GM12878 (cell line): Measurements from ENCODE around the gene KLRF2. TPM values are rescaled to one million over a fixed set of nuclear protein-coding genes. Genes with fewer than 3 reads are reported as not detected.

Source experiments
- ATAC-seq: fragments of 200-7000 bp; cut with Tn5 transposase; 3 replicates; pipeline ENCODE4 v1.9.1; 2020; ENCODE audit warnings: mild to moderate bottlenecking, moderate library complexity
- BruUV-seq: library from RNA; stranded (reverse); fragments of 400-500 nt; replicated peaks from 2 replicates; lab custom pipeline; 2021; lab: Mats Ljungman, UMichigan
- CTCF ChIA-PET: fragments of 300-600 bp; sonication (Branson Sonifier 250); formaldehyde crosslinking; extraction: SDS; loops from one replicate; lab custom pipeline; 2021; ENCODE audit warnings: inconsistent platforms; lab: Yijun Ruan, JAX
- POLR2A ChIA-PET: fragments of 350-600 bp; formaldehyde crosslinking; extraction: SDS; loops from one replicate; lab custom pipeline; 2021; ENCODE audit warnings: inconsistent platforms; lab: Charles Lee
- RAD21 ChIA-PET: fragments of 300-600 bp; sonication (Branson Sonifier 250); formaldehyde crosslinking; loops from one replicate; lab custom pipeline; 2023; ENCODE audit warnings: antibody characterized with exemption; ENCODE audit not compliant: unreplicated experiment; lab: Charles Lee
- SMC1A ChIA-PET: fragments of 300-600 bp; sonication (Branson Sonifier 250); formaldehyde crosslinking; loops from one replicate; lab custom pipeline; 2023; ENCODE audit not compliant: unreplicated experiment, uncharacterized antibody; lab: Charles Lee
- DNase-seq: peaks from one replicate; pipeline ENCODE4 v3.0.0-alpha.2; 2011; ENCODE audit warnings: low read depth, low spot score
- FAIRE-seq: peaks from 3 replicates; lab custom pipeline; 2011; peaks lifted over from hg19 to GRCh38; lab: Jason Lieb, UNC
- H2AFZ ChIP-seq: 2 replicates; pipeline ENCODE4 v1.6.0; 2011; ENCODE audit warnings: low read depth, low read length, control low read depth; ENCODE audit not compliant: control insufficient read depth
- H3K27ac ChIP-seq: 2 replicates; pipeline ENCODE4 v1.5.1; 2011; ENCODE audit warnings: control low read depth; ENCODE audit not compliant: control insufficient read depth, insufficient read depth
- H3K27me3 ChIP-seq, 2 experiments: replicated peaks in 1 of 2; 2 replicates each; pipeline versions ENCODE4 v1.6.0 to v1.6.1; 2011; ENCODE audit warnings: low read length in 1 of 2; ENCODE audit not compliant: control insufficient read depth in 2 of 2, insufficient read depth in 2 of 2
- H3K36me3 ChIP-seq, 2 experiments: 2 replicates each; pipeline ENCODE4 v1.5.1; 2011; ENCODE audit warnings: low read length in 1 of 2; ENCODE audit not compliant: control insufficient read depth in 2 of 2, insufficient read depth in 2 of 2
- H3K4me1 ChIP-seq: 2 replicates; pipeline ENCODE4 v1.6.1; 2011; ENCODE audit warnings: mild to moderate bottlenecking, low read length, moderate library complexity, mixed read lengths; ENCODE audit not compliant: control insufficient read depth, insufficient read depth
- H3K4me2 ChIP-seq: 2 replicates; pipeline ENCODE4 v1.6.0; 2011; ENCODE audit warnings: control low read depth; ENCODE audit not compliant: control insufficient read depth, insufficient read depth
- H3K4me3 ChIP-seq: fragments of 200-600 bp; sonication (generic); 2 replicates; pipeline ENCODE4 v1.5.1; 2016
- H3K79me2 ChIP-seq: 2 replicates; pipeline ENCODE4 v1.6.0; 2011; ENCODE audit warnings: low read length; ENCODE audit not compliant: control insufficient read depth, insufficient read depth
- H3K9ac ChIP-seq: 2 replicates; pipeline ENCODE4 v1.8.0; 2011; ENCODE audit warnings: low read length, control low read depth, mixed read lengths; ENCODE audit not compliant: control insufficient read depth, insufficient read depth
- H3K9me3 ChIP-seq: replicated peaks from 3 replicates; pipeline ENCODE4 v1.5.1; 2011; ENCODE audit warnings: mild to moderate bottlenecking, low read length; ENCODE audit not compliant: control insufficient read depth, insufficient read depth
- H4K20me1 ChIP-seq: 2 replicates; pipeline ENCODE4 v1.6.0; 2011; ENCODE audit not compliant: control insufficient read depth, insufficient read depth
- ATF3 ChIP-seq: IDR thresholded peaks from 2 replicates; pipeline ENCODE4 v1.6.1; 2011; ENCODE audit warnings: low read depth, mild to moderate bottlenecking, low read length, moderate library complexity, borderline replicate concordance; ENCODE audit errors: extremely low read depth
- BCL3 ChIP-seq: IDR thresholded peaks from 2 replicates; pipeline ENCODE4 v1.6.1; 2011; ENCODE audit warnings: borderline replicate concordance, low read depth, mild to moderate bottlenecking, moderate library complexity, low read length; ENCODE audit not compliant: insufficient read depth, poor library complexity, severe bottlenecking
- CHD4 ChIP-seq: fragments of 200-600 bp; sonication (generic); IDR thresholded peaks from 2 replicates; pipeline ENCODE4 v1.6.1; 2016; ENCODE audit warnings: mild to moderate bottlenecking
- EP300 ChIP-seq, 2 experiments: fragments of 150-350 bp in 1 of 2; IDR thresholded peaks; 2 replicates each; pipeline ENCODE4 v1.6.1; 2011 to 2012; ENCODE audit warnings: low read depth in 2 of 2, low read length in 2 of 2, borderline replicate concordance in 1 of 2, improper control_type of control experiment in 1 of 2, inconsistent platforms in 1 of 2; ENCODE audit not compliant: control insufficient read depth in 1 of 2
- IKZF1 ChIP-seq: fragments of 450-650 bp; conservative IDR thresholded peaks from 2 replicates; pipeline ENCODE4 v1.6.1; 2017; ENCODE audit warnings: antibody characterized with exemption, mild to moderate bottlenecking
- JUND ChIP-seq: IDR thresholded peaks from 2 replicates; pipeline ENCODE4 v1.6.1; 2012; ENCODE audit warnings: low read depth, mild to moderate bottlenecking, low read length, improper control_type of control experiment, moderate library complexity
- KLF5 ChIP-seq: fragments of 450-650 bp; IDR thresholded peaks from 2 replicates; pipeline ENCODE4 v1.6.1; 2014; ENCODE audit warnings: mild to moderate bottlenecking; ENCODE audit not compliant: partially characterized antibody
- NBN ChIP-seq: fragments of 450-650 bp; IDR thresholded peaks from 2 replicates; pipeline ENCODE4 v1.6.1; 2016
- NFYB ChIP-seq: IDR thresholded peaks from 2 replicates; pipeline ENCODE4 v1.6.1; 2011; ENCODE audit warnings: low read depth, mild to moderate bottlenecking, low read length, improper control_type of control experiment, moderate library complexity; ENCODE audit not compliant: insufficient read depth
- NR2C2 ChIP-seq: IDR thresholded peaks from 2 replicates; pipeline ENCODE4 v1.6.1; 2011; ENCODE audit warnings: borderline replicate concordance, low read depth; ENCODE audit not compliant: control insufficient read depth, insufficient read length
- RBBP5 ChIP-seq: fragments of 200-600 bp; sonication (generic); conservative IDR thresholded peaks from 2 replicates; pipeline ENCODE4 v1.6.1; 2016
- WRNIP1 ChIP-seq: IDR thresholded peaks from 2 replicates; pipeline ENCODE4 v1.6.1; 2011; ENCODE audit warnings: low read depth, low read length, improper control_type of control experiment, borderline replicate concordance
- ZBTB40 ChIP-seq: fragments of 450-650 bp; IDR thresholded peaks from 2 replicates; pipeline ENCODE4 v1.6.1; 2016; ENCODE audit warnings: mild to moderate bottlenecking, moderate library complexity, borderline replicate concordance
- ZNF384 ChIP-seq: IDR thresholded peaks from 2 replicates; pipeline ENCODE4 v1.6.1; 2012; ENCODE audit warnings: low read depth, mild to moderate bottlenecking, low read length, improper control_type of control experiment, borderline replicate concordance
- WGBS: methylation state at CpG from one replicate; pipeline ENCODE4 v1.1.6; 2016; ENCODE audit warnings: low lambda C conversion rate; ENCODE audit not compliant: insufficient replicate concordance, insufficient coverage; ENCODE audit errors: missing lambda C conversion rate; 5-methylcytosine and 5-hydroxymethylcytosine counted together
- in situ Hi-C: fragments of 300-500 bp; cut with MboI; formaldehyde crosslinking; loops from 9 replicates; pipeline ENCODE4 v1.14.3; 2018; ENCODE audit warnings: mixed read lengths
- intact Hi-C: fragments of 100-400 bp; cut with micrococcal nuclease; formaldehyde crosslinking; loops from one replicate; pipeline ENCODE4 v1.14.2; 2022; ENCODE audit not compliant: unreplicated experiment
- polyA plus RNA-seq, 11 experiments: library from polyadenylated mRNA; depleted of rRNA in 4 of 11; unstranded in 6 of 11; stranded (reverse) in 5 of 11; fragments of >200 nt; fragmentation: Nextera tagmentation in 4 of 11; fragmentation: Illumina TruSeq in 1 of 11; extraction: Ambion mirVana in 4 of 11; extraction: Trizol in 1 of 11; gene quantifications; 1 replicate in 1 of 11; 2 replicates in 10 of 11; pipeline versions ENCODE4 v1.2.1 to v1.2.3, GENCODE V29; 2011 to 2016; ENCODE audit warnings: inconsistent platforms in 2 of 11, missing spikeins in 2 of 11, low read depth in 1 of 11
- total RNA-seq, 4 experiments: library from RNA; depleted of rRNA in 3 of 4; stranded (reverse); fragments of >200 nt in 3 of 4; fragmentation: Illumina TruSeq in 1 of 4; extraction: Trizol in 1 of 4; gene quantifications; 2 replicates each; pipeline versions ENCODE4 v1.2.1 to v1.2.3, GENCODE V29; 2013 to 2021

KLRF2 gene
- total and polyA plus RNA-seq, 10 of the 15 experiments (the other 5 are each of a cell fraction or from before 2014, with no cell fraction given), result 0.15 to 2.1 (median 0.26) TPM; not detected in 6

- no peak for DNase-seq
- Histone ChIP-seq H4K20me1 (no peaks in the 10 kb centered on the region), H3K27ac (no peak overlapping the region), H3K4me3 (no peak overlapping the region), H3K36me3 (no peaks in the 10 kb centered on the region), H3K4me1 (no peaks in the 10 kb centered on the region), H3K4me2 (no peak overlapping the region), H3K27me3 (no peaks in the 10 kb centered on the region), H3K79me2 (no peaks in the 10 kb centered on the region), H3K9me3 (no peaks in the 10 kb centered on the region), H3K9ac (no peak overlapping the region), H2AFZ (no peak overlapping the region)
- ChIA-PET RAD21 (no interaction called here), POLR2A (no interaction called here), CTCF (interaction anchor here (0.6 to 1.2 kb wide), 2 partner anchors 37 to 279 kb away, joined by 3 to 11 read pairs; no protein-coding TSS in a partner anchor), SMC1A (interaction anchor here (1.5 kb wide), 1 partner anchor 51 kb away, joined by 5 read pairs; no protein-coding TSS in a partner anchor)
- FAIRE-seq, result no peak
- WGBS, result 100% methylated on average over 1 of the region's 5 CpGs
- ATAC-seq, result no peak
- no TSS peak for BruUV-seq
- no peak for TF ChIP-seq RBBP5
- TF ChIP-seq ZNF384, result no peak
- TF ChIP-seq CHD4, result no peak
- no peak for TF ChIP-seq JUND
- TF ChIP-seq NBN, result no peak
- TF ChIP-seq IKZF1, result no peak
- no peak for TF ChIP-seq BCL3
- no peak for TF ChIP-seq NR2C2
- no peak for TF ChIP-seq KLF5
- TF ChIP-seq ZBTB40, result no peak
- no peak for TF ChIP-seq NFYB
- no peak for TF ChIP-seq ATF3
- TF ChIP-seq EP300 (IDR thresholded peaks at IDR 0.05; ENCODE audit: borderline replicate concordance in 1 of 2, control insufficient read depth in 1 of 2, low read depth in 2 of 2, low read length in 2 of 2), result no peak
- no peak for TF ChIP-seq WRNIP1
- in situ Hi-C loops (no loop called here), intact Hi-C loops (no loop called here)
Observed at GRCh38 chr12:9851050-9851449, 30.2 kb upstream of the KLRF2 start.
